Thyroid gland (tissue), 4 donors: ENCODE data around the gene GLYATL1.

Experiments
- POLR2A ChIP-seq, 2 donors: fragments of 450-650 bp; IDR thresholded peaks; one replicate each; pipeline ENCODE4 v1.6.1; 2017; ENCODE audit warnings: antibody characterized with exemption in 2 of 2, mild to moderate bottlenecking in 2 of 2, moderate library complexity in 1 of 2
- TF ChIP-seq, protein P1 (sequence below), 6 experiments: fragments of 200-600 bp in 3 of 6; fragments of 450-650 bp in 3 of 6; sonication (generic) in 3 of 6; IDR thresholded peaks; one replicate each; pipeline ENCODE4 v1.5.1; 2016 to 2019; ENCODE audit warnings: antibody characterized with exemption in 6 of 6, mild to moderate bottlenecking in 2 of 6, inconsistent platforms in 1 of 6, moderate library complexity in 1 of 6

DNA sequence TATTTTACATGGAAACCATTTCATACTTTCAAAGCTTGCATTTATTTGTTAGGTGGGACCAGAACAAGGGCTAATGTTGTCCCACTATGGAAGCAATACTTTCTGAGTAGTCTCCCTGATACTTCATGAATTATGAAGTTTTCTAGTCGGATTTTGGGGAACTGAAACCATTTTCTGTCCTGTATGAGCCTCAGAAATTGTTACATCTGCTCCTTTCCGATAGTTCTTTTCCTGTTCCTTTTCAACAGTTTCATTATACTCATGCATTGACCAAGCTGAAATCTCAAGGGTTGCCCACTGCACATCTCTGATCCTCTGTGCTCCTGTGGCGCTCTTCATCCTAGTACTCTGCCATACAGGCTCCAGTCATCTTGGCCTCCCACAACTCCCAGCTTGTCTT is 31.5 kb upstream of the GLYATL1 start:
- TF ChIP-seq, protein P1, sequence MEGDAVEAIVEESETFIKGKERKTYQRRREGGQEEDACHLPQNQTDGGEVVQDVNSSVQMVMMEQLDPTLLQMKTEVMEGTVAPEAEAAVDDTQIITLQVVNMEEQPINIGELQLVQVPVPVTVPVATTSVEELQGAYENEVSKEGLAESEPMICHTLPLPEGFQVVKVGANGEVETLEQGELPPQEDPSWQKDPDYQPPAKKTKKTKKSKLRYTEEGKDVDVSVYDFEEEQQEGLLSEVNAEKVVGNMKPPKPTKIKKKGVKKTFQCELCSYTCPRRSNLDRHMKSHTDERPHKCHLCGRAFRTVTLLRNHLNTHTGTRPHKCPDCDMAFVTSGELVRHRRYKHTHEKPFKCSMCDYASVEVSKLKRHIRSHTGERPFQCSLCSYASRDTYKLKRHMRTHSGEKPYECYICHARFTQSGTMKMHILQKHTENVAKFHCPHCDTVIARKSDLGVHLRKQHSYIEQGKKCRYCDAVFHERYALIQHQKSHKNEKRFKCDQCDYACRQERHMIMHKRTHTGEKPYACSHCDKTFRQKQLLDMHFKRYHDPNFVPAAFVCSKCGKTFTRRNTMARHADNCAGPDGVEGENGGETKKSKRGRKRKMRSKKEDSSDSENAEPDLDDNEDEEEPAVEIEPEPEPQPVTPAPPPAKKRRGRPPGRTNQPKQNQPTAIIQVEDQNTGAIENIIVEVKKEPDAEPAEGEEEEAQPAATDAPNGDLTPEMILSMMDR (IDR thresholded peaks at IDR 0.05), result no peak
- no peak for TF ChIP-seq POLR2A (IDR thresholded peaks at IDR 0.05)
